ENCODE data around the gene GDF3. TPM values are rescaled to one million over a fixed set of nuclear protein-coding genes. Genes with fewer than 3 reads are reported as not detected.

The GDF3 gene
- not detected in 2 replicates for total RNA-seq

GRCh38 chr12:7695566-7696197, at the start of gene GDF3:
GDF3 (minus strand) TSS chr12:7695775; CDS start chr12:7695728, 47 bp downstream.

GRCh38 chr12:7711133-7711532, 15.6 kb upstream of the GDF3 start, which contains the start of gene DPPA3:
DPPA3 (plus strand) TSS chr12:7711433; CDS start chr12:7711571, 138 bp downstream.

Other genes with a start within 250 kb of the GDF3 start
- 0.43 TPM in 1 of 2 replicates, not detected in the other for gene CD163, start 192.0 kb downstream of the GDF3 start, total RNA-seq
- gene APOBEC1, start 29.9 kb downstream of the GDF3 start, total RNA-seq: not detected in 2 replicates
- gene DPPA3, start 15.7 kb upstream of the GDF3 start, total RNA-seq: not detected in 2 replicates
- not detected in 2 replicates for gene CLEC4C, start 51.6 kb upstream of the GDF3 start, total RNA-seq
- gene NANOGNB, start 69.4 kb upstream of the GDF3 start, total RNA-seq: not detected in 2 replicates
- gene NANOG, start 93.6 kb upstream of the GDF3 start, total RNA-seq: under 0.01 and 0.14 TPM in 2 replicates
- not detected in 2 replicates for gene SLC2A14, start 177.1 kb upstream of the GDF3 start, total RNA-seq
- 59.0 and 73.7 TPM in 2 replicates for gene SLC2A3, start 240.4 kb upstream of the GDF3 start, total RNA-seq